ENCODE data around the gene KIF1B.

KIF1B gene, protein sequence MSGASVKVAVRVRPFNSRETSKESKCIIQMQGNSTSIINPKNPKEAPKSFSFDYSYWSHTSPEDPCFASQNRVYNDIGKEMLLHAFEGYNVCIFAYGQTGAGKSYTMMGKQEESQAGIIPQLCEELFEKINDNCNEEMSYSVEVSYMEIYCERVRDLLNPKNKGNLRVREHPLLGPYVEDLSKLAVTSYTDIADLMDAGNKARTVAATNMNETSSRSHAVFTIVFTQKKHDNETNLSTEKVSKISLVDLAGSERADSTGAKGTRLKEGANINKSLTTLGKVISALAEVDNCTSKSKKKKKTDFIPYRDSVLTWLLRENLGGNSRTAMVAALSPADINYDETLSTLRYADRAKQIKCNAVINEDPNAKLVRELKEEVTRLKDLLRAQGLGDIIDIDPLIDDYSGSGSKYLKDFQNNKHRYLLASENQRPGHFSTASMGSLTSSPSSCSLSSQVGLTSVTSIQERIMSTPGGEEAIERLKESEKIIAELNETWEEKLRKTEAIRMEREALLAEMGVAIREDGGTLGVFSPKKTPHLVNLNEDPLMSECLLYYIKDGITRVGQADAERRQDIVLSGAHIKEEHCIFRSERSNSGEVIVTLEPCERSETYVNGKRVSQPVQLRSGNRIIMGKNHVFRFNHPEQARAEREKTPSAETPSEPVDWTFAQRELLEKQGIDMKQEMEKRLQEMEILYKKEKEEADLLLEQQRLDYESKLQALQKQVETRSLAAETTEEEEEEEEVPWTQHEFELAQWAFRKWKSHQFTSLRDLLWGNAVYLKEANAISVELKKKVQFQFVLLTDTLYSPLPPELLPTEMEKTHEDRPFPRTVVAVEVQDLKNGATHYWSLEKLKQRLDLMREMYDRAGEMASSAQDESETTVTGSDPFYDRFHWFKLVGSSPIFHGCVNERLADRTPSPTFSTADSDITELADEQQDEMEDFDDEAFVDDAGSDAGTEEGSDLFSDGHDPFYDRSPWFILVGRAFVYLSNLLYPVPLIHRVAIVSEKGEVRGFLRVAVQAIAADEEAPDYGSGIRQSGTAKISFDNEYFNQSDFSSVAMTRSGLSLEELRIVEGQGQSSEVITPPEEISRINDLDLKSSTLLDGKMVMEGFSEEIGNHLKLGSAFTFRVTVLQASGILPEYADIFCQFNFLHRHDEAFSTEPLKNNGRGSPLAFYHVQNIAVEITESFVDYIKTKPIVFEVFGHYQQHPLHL (N-terminal part only)

DNA sequence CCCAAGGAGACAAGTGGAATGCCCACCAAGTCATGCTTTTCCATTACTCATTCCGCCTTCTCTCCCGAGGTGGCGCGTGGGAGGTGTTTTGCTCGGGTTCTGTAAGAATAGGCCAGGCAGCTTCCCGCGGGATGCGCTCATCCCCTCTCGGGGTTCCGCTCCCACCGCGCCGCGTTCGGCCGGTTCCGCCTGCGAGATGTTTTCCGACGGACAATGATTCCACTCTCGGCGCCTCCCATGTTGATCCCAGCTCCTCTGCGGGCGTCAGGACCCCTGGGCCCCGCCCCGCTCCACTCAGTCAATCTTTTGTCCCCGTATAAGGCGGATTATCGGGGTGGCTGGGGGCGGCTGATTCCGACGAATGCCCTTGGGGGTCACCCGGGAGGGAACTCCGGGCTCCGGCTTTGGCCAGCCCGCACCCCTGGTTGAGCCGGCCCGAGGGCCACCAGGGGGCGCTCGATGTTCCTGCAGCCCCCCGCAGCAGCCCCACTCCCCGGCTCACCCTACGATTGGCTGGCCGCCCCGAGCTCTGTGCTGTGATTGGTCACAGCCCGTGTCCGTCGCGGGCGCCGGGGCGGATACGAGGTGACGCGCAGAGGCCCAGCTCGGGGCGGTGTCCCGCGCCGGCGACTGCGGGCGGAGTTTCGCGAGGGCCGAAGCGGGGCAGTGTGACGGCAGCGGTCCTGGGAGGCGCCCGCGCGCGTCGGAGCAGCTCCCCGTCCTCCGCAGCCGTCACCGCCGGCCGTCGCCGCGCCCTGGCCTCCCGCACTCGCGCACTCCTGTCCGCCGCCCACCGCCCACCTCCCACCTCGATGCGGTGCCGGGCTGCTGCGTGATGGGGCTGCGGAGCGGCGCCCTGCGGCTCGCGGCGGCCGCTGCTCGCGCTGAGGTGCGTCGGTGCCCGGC lies at the start of gene KIF1B:
TSS of gene KIF1B (plus strand) at position 666 of the 906 bp plus-strand sequence. CDS start 21,759 bp downstream, outside the sequence.
- peak; percentile 97 for DNase-seq

DNA sequence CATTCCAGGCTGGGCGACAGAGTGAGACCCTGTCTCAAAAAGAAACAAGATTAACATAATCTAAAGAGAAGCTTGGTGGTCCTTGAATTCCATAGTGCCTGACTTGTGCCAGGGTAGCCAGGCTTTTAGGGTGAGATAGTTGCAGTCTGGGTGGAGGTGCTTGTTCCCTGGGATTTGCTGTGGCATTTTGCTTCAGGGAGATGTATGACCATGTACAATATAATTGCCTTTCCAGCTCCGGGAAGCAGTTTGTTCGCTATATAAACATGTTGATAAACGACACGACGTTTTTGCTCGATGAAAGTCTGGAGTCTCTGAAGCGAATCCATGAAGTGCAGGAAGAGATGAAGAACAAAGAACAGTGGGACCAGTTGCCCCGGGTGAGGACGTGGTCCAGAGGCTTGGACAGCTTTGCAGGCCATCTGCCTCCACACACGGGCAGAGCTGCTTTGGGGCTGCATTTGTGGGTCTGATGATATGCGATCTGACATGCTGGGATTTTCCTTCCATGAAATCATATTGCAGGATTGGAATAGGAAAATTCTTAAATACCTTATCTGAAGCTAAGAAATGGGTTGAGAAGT lies 49.4 kb upstream of the KIF1B start:
- DNase-seq = no peak

DNA sequence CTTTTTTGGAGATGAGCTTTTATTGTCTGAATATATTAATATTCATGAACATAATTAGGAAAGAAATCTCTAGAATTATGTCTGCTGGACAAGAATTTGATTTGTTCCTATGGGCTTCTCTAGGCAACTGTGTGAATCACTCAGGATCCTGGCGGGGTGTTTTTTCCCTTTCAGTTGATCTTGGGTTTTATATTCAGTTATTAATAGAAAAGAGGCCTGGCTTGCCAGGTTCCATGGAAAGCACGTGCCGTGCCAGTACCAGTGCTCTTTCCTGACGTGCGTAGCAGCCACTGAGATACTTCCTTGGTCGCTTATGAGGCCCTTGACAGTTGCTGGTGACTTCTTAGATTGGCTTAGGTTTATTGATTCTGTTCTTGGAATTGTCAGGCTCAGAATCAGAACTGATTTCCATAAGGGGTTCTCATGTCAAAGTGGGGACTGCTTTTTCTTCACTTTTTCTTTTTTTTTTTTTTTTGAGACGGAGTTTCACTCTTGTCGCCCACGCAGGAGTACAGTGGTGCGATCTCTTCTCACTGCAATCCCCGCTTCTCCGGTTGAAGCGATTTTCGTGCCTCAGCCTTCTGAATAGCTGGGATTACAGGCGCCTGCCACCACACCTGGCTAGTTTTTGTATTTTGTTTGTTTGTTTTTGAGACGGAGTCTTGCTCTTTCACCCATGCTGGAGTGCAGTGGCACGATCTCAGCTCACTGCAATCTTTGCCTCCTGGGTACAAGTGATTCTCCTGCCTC lies 48.7 kb upstream of the KIF1B start:
- no peak for DNase-seq

DNA sequence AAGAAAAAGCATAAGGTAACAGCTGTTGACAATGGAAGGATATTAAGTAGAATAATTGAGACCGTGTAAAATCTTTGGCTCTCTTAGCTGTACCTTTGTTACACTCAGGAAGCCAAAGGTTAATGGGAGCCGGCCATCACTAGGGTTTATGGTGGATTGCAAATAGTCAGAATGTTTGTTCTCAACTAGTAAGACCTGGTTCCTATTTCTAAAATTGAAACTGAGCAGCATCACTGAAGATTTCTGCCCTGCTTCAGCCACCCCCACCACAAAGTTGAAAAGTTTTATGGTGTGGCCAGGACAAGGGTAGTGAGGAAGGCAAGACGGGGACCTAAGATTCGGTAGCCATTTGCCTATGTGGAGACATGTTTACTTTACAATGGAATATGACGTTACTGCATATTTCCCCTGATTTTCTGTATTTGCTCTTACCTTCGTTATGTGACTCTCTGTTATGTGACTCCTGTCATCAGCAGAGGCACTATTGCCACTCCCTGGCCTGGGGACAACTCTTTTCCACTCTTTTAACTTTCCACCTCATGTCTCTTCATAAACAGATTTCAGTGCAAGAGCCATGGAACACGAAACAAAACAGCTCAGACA lies 41.4 kb upstream of the KIF1B start:
- DNase-seq = no peak

DNA sequence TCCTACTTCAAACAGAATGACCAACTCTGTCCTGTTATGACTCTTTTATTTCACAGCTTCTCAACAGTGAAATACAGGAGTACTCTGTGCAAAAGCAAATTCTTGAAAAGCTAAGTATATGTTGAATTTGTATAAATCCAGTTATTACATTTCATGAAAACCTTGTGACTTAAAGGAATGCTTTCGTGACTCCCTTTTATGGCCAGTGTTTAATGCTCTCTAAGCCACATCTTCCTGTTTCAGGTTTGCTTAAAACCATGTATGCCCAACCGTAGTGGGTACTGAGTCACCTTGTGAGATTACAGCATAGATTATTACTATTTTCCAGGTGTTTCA lies 40.2 kb upstream of the KIF1B start:
- no peak for DNase-seq

DNA sequence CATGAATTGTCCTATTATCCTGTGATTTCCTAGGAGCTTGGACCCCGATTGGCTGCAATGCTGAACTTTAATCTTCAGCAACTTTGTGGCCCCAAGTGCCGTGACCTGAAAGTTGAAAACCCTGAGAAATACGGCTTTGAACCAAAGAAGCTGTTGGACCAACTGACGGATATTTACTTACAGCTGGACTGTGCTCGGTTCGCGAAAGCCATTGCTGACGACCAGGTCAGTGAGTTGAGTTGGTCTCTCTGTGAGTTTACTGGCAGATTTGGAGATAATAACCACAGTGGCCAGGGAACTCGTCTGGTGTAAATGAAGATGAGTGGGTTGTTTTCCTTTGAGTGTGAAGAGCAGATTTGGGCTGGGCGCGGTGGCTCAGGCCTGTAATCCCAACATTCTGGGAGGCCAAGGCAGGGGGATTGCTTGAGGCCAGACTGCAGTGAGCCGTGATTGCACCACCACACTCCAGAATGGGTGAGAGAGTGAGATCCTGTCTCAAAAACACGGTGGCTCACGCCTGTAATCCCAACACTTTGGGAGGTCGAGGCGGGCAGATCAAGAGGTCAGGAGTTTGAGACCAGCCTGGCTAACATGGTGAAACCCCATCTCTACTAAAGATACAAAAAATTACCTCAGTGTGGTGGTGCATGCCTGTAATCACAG lies 39.1 kb upstream of the KIF1B start:
- DNase-seq = no peak

DNA sequence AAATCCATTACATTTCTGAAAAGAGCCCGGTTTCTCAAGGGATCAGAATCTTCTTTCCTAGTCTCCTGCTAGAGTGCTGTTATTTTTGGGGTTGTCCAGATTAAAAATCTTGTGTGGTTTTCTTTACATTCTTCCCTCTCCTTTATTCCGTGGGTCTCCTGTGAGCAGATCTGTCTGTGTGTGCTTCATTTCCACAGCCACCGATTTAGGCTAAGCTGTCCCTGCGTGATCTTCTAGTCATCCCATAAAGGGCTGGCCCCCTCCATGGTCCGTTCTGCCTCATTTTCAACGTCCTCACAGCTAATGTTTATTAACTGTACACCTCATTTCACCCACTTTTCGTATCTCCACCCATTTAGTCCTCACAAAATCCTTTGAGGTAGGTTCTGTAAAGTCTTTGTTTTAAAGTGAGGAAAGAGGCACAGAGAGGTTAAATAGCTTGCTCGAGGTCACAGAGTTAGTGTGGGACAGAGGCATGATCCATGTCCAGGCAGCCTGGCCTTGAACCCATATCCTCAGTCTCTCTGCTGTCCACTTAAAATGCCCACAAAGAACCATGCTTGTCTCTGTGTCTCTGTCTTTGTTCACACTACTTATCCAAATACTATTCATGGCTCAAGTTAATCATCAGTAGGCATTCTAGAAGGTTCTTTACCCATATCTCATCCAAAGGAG lies 38.2 kb upstream of the KIF1B start:
- no peak for DNase-seq

DNA sequence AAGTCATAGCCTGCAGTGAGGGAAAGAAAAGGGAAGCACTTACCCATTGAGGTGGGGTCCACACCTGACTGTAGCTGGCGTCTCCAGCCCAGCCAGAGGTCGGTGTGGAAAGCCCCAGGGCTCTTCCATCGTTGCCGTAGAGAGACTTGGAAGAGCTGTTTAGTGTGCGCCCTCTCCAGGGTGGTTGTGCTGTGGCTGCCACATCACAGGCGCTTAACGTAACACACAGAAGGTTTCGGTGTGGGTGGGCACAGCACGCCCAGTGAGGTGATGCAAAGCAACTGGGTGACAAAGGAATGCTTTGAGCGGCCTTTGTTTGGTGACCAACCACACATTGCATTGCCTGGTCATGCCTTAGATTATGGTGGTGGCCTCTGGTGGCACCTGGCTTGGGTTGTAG lies 36.8 kb upstream of the KIF1B start:
- peak; percentile 4 for DNase-seq

DNA sequence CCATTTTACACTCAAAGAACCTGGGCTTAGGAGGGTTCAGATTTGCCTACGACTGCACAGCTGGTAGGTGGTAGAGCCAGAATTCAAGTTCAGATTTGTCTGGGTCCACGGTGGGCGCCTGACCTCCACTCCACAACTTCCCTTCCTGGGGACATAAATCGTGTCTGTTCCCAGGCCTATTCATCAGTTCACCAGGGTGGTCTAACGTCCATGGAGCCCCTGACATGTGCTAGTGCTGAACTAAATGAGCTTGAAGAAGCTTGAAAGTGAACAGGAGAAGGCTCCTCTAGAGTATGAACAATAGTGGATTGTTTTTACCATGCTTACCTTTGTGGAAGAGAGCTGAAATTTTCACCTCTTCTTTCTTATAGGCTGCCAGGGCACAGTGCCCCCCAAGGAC lies 32.5 kb upstream of the KIF1B start:
- DNase-seq = no peak

DNA sequence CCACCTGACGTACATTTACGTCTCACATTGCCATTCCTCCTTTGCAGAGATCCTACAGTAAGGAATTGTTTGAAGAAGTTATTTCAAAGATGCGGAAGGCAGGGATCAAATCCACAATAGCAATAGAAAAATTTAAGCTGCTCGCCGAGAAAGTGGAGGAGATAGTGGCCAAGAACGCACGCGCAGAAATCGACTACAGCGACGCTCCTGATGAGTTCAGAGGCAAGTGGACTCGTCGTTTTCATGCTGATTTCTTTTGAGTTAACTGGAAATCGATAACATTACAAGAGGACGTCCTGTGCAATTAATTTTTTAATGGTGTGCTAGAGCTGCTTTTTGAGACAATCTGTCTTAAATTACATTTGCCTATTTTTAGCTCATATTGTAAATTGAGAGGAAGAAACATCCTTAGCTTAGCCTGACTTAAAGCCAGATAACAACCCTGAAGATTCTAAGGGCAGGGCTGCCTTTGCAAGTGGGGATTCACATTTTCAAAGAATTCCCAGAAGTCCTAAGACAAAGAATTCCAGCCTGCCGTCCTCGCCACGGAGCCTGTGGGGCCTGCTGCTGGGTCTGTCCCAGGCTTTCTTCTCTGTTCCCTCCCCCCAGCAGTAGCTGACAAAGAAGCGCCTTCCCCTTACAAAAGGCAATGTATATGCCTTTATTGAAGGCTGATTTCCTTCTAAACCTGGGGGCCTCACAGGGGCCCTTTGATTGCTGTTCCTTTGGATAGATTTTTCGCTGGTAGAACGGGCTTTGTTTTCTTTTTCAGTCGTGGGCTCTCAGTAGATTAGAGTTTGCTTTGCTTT lies 31.6 kb upstream of the KIF1B start:
- DNase-seq = no peak

DNA sequence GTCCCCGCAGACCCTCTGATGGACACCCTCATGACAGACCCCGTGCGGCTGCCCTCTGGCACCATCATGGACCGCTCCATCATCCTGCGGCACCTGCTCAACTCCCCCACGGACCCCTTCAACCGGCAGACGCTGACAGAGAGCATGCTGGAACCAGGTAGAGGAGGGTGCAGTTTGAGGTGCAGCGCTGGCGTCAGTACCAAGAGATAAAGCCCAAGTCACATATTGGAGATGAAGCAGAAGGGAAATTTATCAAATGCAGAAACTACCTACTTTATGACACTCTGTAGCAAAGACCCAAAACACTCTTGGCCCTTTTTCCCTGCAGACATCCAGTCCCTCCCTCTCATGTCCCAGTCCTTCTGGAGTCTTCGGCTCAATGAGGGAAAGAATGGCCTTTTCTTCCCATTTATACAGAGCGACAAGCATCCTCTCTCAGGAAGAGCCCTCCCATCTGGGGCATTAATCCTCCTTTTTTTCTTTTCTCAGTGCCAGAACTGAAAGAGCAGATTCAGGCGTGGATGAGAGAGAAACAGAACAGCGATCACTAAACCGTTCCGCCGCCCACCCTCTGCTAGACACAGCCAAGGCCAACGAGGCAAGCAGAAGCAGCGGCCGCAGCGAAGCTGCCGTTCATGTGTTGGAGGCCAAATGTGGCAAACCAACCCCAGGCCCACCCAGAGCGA lies 30.8 kb upstream of the KIF1B start:
- DNase-seq = no peak

DNA sequence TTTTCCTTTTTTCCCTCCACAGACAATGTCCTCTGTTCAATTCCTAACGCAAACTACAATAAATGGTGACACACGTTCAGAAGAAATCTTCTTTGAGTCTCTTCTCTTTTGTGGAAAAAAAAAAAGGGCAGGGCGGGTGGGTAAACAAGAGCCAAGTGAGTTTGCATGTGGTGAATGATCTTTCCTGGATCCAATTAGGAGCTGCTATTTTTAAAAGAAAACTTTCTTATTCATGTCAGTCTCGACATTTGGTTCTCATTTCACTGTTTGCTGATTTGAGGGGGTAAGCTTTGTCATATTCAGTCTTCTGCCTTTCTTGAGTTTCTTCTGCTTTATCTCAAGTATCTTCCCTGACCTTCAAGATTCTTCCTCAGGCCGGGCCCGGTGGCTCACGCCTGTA lies 29.2 kb upstream of the KIF1B start:
- DNase-seq = no peak

DNA sequence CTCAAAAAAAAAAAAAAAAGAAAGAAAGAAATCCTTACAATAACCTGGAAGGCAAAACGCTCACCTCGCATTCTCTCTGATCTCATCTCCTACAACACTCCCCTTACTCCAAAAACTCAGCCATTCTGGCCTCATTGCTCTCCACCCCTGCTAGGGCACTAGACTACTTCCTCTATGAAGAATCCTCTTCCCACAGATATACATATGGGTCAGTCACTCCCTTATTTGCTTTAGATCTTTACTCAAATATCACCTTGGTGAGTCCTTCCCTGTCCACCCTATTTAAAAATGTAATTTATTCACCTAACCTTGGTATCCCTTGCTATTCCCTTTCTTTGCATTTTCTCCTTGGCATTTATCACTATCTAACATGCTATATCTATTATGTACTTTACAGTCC lies 24.6 kb upstream of the KIF1B start:
- no peak for DNase-seq

DNA sequence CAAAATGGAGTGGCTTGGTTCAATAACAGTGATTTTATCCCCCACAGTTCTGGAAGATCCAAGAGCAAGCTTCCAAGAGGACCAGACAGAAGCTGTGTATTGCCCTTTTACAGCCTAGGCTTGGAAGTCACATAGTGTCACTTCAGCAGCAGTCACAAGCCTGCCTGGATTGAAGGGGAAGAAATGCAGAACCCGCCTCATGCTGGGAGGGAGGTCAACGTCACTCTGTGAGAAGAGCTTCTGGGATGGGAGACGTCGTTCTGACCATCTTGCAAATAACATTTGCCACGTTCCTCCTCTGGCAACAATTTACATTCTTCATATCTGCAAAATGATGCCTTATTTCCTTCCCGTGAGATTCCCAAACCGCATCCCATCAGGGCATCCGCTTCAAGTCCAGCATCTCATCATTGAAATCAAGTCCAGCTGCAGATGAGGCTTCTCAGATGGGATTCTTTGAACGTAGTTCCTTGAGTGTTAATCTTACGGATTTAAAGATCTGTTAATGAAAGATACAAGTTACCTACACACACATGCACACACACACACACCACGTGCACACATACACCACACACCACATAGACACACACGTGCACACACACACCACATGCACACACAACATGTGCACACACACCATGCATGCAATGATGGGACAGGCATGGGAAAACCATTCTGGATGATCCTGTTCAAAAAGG lies 23.9 kb upstream of the KIF1B start:
- DNase-seq = no peak

DNA sequence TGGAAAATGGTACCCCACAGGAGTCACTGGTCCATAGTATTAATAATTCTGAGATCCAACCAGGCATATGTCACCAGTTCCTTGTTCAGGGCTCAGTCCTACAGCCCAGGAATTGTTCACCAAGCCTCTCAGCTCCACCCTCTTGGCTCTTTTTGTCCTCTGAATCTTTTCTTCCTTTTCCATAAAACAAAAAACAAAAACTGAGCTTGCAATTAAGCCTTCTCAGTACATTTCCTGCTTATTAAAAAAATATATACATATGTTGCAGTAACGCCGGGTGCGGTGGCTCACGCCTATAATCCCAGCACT lies 23.4 kb upstream of the KIF1B start:
- DNase-seq = no peak

DNA sequence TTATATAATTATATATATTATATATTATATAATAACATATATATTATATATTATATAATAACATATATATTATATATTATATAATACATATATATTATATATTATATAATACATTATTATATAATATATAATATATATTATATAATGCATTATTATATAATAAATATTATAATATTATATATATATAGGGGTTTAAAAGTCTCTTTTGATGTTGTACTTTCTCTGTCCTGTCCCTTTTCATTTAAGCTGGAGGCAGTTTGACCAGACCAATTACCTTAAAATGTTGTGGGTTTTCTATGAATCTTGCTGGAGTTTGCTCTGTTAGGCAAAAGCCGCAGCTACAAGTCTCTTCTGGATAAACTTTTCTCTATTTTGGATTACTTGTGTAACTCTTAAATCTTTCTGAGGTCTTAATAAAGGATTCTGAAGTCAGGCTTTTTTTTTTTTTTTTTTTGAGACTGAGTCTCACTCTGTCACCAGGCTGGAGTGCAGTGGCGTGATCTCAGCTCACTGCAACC lies 22.2 kb upstream of the KIF1B start:
- DNase-seq = no peak

DNA sequence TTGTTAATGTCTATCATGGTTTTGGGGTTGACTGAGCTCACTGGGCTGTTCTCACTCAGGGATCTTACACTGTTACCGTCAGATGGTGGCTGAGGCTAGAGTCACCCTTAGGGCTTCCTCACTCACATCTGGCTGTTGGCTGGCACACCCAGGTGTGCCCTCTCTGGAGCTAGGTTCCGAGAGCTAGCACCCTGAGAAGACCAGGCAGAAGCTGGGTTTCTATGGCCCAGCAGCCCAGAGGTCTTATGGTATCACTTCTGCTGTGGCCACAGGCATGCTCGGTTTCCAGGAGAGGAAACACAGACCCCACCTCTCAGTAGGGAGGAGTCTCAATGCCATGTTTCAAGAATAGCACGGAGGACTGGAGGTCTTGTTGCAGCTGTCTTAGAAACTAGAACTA lies 20.7 kb upstream of the KIF1B start:
- no peak for DNase-seq
